Measurements from ENCODE around the gene PANX2. TPM values are rescaled to one million over a fixed set of nuclear protein-coding genes. Genes with fewer than 3 reads are reported as not detected.

PANX2 gene
- total RNA-seq, 1 donor from 2014 or later, result 1.5 TPM

DNA sequence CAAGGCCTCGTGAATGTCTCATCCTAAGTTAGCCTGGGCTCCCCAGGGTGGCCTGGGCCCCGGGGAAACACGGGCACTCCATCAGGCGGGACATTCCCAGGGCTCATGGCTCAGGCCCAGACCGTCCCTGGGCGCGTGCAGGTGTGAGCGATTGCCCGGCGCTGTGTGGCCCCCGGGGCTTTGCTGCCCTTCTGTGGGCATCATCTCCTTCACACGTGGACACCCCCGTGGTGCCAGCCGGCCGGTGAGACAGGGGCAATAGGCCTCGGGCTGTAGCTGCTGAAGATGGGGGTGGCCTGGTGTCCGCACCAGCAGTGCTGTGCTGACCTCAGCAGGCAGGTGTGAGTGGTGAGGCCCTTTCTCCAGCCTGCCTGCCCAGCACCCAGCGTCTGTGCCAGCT is 25.7 kb downstream of the PANX2 start:
- Mint-ChIP-seq H3K36me3 (ENCODE audit: unreplicated experiment) (no peaks in the 10 kb centered on the region), H3K4me3 (ENCODE audit: unreplicated experiment) (no peak overlapping the region), H3K27ac (ENCODE audit: unreplicated experiment) (no peak overlapping the region), H3K27me3 (ENCODE audit: unreplicated experiment) (no peaks in the 10 kb centered on the region), H3K4me1 (ENCODE audit: unreplicated experiment) (peaks cover 11% of the 10 kb centered on the region), H3K9me3 (ENCODE audit: unreplicated experiment) (no peaks in the 10 kb centered on the region)
- TF ChIP-seq, protein P1, sequence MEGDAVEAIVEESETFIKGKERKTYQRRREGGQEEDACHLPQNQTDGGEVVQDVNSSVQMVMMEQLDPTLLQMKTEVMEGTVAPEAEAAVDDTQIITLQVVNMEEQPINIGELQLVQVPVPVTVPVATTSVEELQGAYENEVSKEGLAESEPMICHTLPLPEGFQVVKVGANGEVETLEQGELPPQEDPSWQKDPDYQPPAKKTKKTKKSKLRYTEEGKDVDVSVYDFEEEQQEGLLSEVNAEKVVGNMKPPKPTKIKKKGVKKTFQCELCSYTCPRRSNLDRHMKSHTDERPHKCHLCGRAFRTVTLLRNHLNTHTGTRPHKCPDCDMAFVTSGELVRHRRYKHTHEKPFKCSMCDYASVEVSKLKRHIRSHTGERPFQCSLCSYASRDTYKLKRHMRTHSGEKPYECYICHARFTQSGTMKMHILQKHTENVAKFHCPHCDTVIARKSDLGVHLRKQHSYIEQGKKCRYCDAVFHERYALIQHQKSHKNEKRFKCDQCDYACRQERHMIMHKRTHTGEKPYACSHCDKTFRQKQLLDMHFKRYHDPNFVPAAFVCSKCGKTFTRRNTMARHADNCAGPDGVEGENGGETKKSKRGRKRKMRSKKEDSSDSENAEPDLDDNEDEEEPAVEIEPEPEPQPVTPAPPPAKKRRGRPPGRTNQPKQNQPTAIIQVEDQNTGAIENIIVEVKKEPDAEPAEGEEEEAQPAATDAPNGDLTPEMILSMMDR (IDR thresholded peaks at IDR 0.05), result no peak
- no peak for DNase-seq (ENCODE audit: extremely low spot score, unreplicated experiment)

DNA sequence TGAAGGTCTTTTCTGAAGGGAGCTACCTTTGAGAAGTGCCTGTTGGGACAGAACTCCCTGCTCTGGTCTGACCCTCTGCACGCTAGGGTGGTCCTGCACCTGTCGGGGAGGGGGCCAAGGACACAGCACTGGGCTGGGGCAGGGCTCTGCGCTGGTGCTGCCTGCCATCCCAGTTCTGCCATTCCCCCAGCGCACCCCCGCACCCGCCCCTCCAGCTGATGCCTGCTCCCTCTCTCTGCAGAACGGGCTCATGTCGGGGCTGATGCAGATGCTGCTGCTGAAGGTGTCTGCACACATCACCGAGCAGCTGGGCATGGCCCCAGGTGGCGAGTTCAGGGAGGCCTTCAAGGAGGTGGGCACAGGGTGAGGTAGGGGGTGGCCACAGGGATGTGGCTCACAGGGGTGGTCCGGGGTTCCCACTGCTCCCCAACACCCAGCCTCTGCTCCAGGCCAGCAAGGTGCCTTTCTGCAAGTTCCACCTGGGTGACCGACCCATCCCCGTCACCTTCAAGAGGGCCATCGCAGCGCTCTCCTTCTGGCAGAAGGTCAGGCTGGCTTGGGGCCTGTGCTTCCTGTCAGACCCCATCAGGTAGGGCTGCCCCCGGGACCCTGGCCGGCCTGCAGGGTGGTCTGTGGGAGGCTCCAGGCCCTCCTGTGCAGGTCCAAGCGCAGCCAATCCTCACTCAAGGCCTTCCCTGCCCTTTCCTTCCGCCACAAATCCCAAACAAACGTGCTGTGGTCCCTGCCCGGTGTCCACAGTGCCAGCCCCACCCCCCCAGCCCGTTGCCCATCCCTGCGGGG is 26.7 kb downstream of the PANX2 start:
- H3K9me3 Mint-ChIP-seq (ENCODE audit: unreplicated experiment), result no peaks in the 10 kb centered on the region
- no peaks in the 10 kb centered on the region for H3K36me3 Mint-ChIP-seq (ENCODE audit: unreplicated experiment)
- no peak overlapping the region for H3K4me3 Mint-ChIP-seq (ENCODE audit: unreplicated experiment)
- no peak for DNase-seq (ENCODE audit: extremely low spot score, unreplicated experiment)
- H3K27me3 Mint-ChIP-seq (ENCODE audit: unreplicated experiment), result no peaks in the 10 kb centered on the region
- H3K27ac Mint-ChIP-seq (ENCODE audit: unreplicated experiment), result no peak overlapping the region
- H3K4me1 Mint-ChIP-seq (ENCODE audit: unreplicated experiment), result peaks cover 12% of the 10 kb centered on the region
- TF ChIP-seq, protein P1 (IDR thresholded peaks at IDR 0.05), result no peak

DNA sequence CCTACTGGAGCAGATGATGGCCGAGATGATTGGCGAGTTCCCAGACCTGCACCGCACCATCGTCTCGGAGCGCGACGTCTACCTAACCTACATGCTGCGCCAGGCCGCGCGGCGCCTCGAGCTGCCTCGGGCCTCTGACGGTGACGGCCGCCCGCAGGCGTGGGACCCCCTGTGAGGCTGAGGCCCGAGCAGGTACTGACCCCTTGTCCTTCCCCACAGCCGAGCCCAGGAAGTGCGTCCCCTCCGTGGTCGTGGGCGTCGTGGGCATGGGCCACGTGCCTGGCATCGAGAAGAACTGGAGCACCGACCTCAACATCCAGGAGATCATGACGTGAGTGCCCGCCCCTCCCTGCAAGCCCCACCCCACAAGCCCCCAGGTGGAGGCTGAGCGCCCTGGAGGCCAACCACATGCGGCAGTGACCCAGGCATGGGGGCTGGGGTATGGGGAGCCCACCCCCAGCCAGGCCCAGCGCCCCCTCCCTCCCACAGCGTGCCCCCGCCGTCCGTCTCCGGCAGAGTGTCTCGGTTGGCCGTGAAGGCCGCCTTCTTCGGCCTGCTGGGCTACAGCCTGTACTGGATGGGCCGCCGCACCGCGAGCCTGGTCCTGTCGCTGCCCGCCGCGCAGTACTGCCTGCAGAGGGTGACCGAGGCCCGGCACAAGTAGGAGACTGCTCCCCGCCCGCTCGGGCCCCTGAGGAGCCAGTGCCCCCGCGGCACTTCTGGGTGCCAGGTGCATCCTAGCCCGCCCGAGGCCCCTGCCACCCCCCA is 27.5 kb downstream of the PANX2 start:
- TF ChIP-seq, protein P1 (IDR thresholded peaks at IDR 0.05), result no peak
- Mint-ChIP-seq H3K4me3 (ENCODE audit: unreplicated experiment) (no peak overlapping the region), H3K9me3 (ENCODE audit: unreplicated experiment) (no peaks in the 10 kb centered on the region), H3K36me3 (ENCODE audit: unreplicated experiment) (no peaks in the 10 kb centered on the region), H3K4me1 (ENCODE audit: unreplicated experiment) (peaks cover 15% of the 10 kb centered on the region), H3K27ac (ENCODE audit: unreplicated experiment) (no peak overlapping the region), H3K27me3 (ENCODE audit: unreplicated experiment) (no peaks in the 10 kb centered on the region)
- no peak for DNase-seq (ENCODE audit: extremely low spot score, unreplicated experiment)

DNA sequence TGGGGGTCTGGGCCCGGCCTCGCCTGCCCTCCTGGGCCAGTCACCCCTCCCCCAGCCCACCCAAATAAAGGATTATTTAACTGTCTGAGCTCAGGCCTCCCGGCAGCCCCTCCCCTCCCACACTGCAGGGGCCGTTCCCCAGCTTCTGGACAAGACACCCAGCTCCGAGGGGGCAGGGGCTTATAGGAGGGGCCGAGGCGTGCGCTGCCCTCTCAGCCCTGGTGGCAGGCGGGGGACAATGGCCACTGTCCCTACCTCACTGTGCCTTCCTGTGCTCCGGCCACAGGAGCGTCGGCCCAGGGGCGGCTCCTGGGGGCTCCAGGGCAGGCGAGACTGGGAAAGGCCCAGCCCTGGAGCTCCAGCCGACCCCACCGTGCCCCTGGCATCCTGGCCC is 28.1 kb downstream of the PANX2 start:
- peaks cover 6% of the 10 kb centered on the region for H3K36me3 Mint-ChIP-seq (ENCODE audit: unreplicated experiment)
- H3K4me3 Mint-ChIP-seq (ENCODE audit: unreplicated experiment), result no peak overlapping the region
- DNase-seq (ENCODE audit: extremely low spot score, unreplicated experiment), result no peak
- TF ChIP-seq, protein P1 (IDR thresholded peaks at IDR 0.05), result no peak
- H3K27me3 Mint-ChIP-seq (ENCODE audit: unreplicated experiment), result no peaks in the 10 kb centered on the region
- no peaks in the 10 kb centered on the region for H3K9me3 Mint-ChIP-seq (ENCODE audit: unreplicated experiment)
- peaks cover 15% of the 10 kb centered on the region for H3K4me1 Mint-ChIP-seq (ENCODE audit: unreplicated experiment)
- H3K27ac Mint-ChIP-seq (ENCODE audit: unreplicated experiment), result no peak overlapping the region

DNA sequence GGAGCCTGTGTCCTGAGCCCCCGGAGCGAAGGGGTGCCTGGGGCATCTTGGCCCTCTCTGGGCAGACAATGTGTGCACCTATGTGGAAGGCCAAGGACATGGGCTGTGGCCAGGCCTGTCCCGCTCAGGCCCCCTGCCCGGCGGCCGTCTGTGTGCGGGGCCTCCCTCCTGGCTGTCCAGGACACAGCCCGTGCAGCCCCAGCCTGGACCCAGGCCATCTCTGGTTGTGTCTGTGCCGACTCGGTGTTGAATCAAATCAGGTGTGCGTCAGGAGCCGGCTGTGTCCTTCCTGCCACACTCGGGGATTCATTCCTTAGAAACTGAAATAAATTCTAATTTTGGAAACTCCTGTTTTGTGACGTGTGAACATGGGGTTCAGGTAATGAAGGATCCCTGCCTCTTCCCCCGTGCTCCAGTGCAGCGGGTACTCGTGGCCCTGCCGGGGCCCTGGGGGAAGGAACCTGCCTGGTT is 28.8 kb downstream of the PANX2 start:
- no peak overlapping the region for H3K27ac Mint-ChIP-seq (ENCODE audit: unreplicated experiment)
- TF ChIP-seq, protein P1 (IDR thresholded peaks at IDR 0.05), result no peak
- no peaks in the 10 kb centered on the region for H3K27me3 Mint-ChIP-seq (ENCODE audit: unreplicated experiment)
- DNase-seq (ENCODE audit: extremely low spot score, unreplicated experiment), result no peak
- peak overlapping the region; percentile 66 for H3K4me3 Mint-ChIP-seq (ENCODE audit: unreplicated experiment)
- no peaks in the 10 kb centered on the region for H3K9me3 Mint-ChIP-seq (ENCODE audit: unreplicated experiment)
- H3K36me3 Mint-ChIP-seq (ENCODE audit: unreplicated experiment), result peaks cover 10% of the 10 kb centered on the region
- peaks cover 15% of the 10 kb centered on the region for H3K4me1 Mint-ChIP-seq (ENCODE audit: unreplicated experiment)
